NCI-H146 treated with DMSO at 0.1 percent for 48 hours (cell line): ENCODE data around the gene MVD.

ENCODE experiments used
- DNase-seq: peaks from one replicate; lab custom pipeline; 2025; ENCODE audit not compliant: unreplicated experiment; lab: John Stamatoyannopoulos, UW

MVD gene

GRCh38 chr16:88656291-88656980, 6.5 kb downstream of the MVD start:
- DNase-seq, result no peak

GRCh38 chr16:88655733-88656281, 7.1 kb downstream of the MVD start:
- DNase-seq, result no peak

- no peak for DNase-seq
These were observed 7.7 kb downstream of the MVD start for GRCh38 chr16:88655053-88655732.

GRCh38 chr16:88654363-88655052, 8.4 kb downstream of the MVD start:
- no peak for DNase-seq

GRCh38 chr16:88653596-88654362, 9.1 kb downstream of the MVD start:
- DNase-seq, result no peak

GRCh38 chr16:88653101-88653500, 9.8 kb downstream of the MVD start:
- no peak for DNase-seq

- no peak for DNase-seq
These were observed 10.2 kb downstream of the MVD start for GRCh38 chr16:88652762-88653063.

- no peak for DNase-seq
These were observed 10.7 kb downstream of the MVD start for GRCh38 chr16:88651989-88652761.

GRCh38 chr16:88651276-88651988, 11.5 kb downstream of the MVD start:
- DNase-seq, result peak; percentile 48

- DNase-seq, result no peak
These were observed 12.1 kb downstream of the MVD start, which contains the start of gene CYBA for GRCh38 chr16:88650749-88651275. TSS of gene CYBA (minus strand) at chr16:88651053. CDS start at chr16:88651013, 40 bp downstream.

- DNase-seq, result no peak
These were observed 12.8 kb downstream of the MVD start for GRCh38 chr16:88649924-88650748.

- peak; percentile 25 for DNase-seq
These were observed 13.5 kb downstream of the MVD start for GRCh38 chr16:88649195-88649923.

- no peak for DNase-seq
These were observed 15.5 kb downstream of the MVD start for GRCh38 chr16:88647178-88648070.

- DNase-seq, result no peak
These were observed 16.4 kb downstream of the MVD start for GRCh38 chr16:88646345-88647034.

GRCh38 chr16:88645941-88646340, 16.9 kb downstream of the MVD start:
- DNase-seq, result no peak

- DNase-seq, result no peak
These were observed 17.4 kb downstream of the MVD start for GRCh38 chr16:88645455-88645854.

GRCh38 chr16:88643644-88643932, 19.3 kb downstream of the MVD start:
- no peak for DNase-seq
